Adrenal gland (tissue), 5 donors: ENCODE data around the gene SEPTIN10.

Source experiments
- CTCF ChIP-seq, 6 experiments: fragments of 450-650 bp in 4 of 6; fragments of 200-600 bp in 2 of 6; sonication (generic) in 1 of 6; IDR thresholded peaks; 1 replicate in 5 of 6; 2 replicates in 1 of 6; pipeline versions ENCODE4 v1.5.1 to v1.8.0; 2016 to 2021; ENCODE audit warnings: antibody characterized with exemption in 6 of 6, mild to moderate bottlenecking in 2 of 6, moderate library complexity in 1 of 6
- POLR2A ChIP-seq, 2 donors: fragments of 450-650 bp; IDR thresholded peaks; one replicate each; pipeline ENCODE4 v1.6.1; 2017; ENCODE audit warnings: antibody characterized with exemption in 2 of 2, mild to moderate bottlenecking in 2 of 2, moderate library complexity in 1 of 2
- donor health status: DM: no; HTN: no; CAD: no.

GRCh38 chr2:109655287-109655686 lies 41.5 kb upstream of the SEPTIN10 start:
- TF ChIP-seq POLR2A (IDR thresholded peaks at IDR 0.05) = no peak
- TF ChIP-seq CTCF (IDR thresholded peaks at IDR 0.05) = no peak
